Measurements from ENCODE around the gene FAM89B. TPM values are rescaled to one million over a fixed set of nuclear protein-coding genes. Genes with fewer than 3 reads are reported as not detected.

FAM89B gene
- total RNA-seq, 3 donors from 2014 or later = 26.4 to 61.2 (median 28.5) TPM

- Histone ChIP-seq H3K9me3 (no peaks in the 10 kb centered on the region), H3K4me1 (ENCODE audit: low read depth) (peaks cover 25% of the 10 kb centered on the region), H3K4me3 (peak within 1 kb of the TSS; percentile 17), H3K36me3 (ENCODE audit: low read depth) (no peaks in the 10 kb centered on the region)
- DNase-seq (peak; percentile 63 to 79 (median 77)), ATAC-seq (peak; percentile 69)
- intact Hi-C loops (cut with DNase I, micrococcal nuclease) = no loop called here
- TF ChIP-seq CTCF (IDR thresholded peaks at IDR 0.05) = peak; percentile 6
Observed at GRCh38 chr11:65558002-65558929, 14.1 kb upstream of the FAM89B start, which contains the start of gene LTBP3. TSS of gene LTBP3 (minus strand) at chr11:65558359. CDS start at chr11:65557959, 400 bp downstream.

GRCh38 chr11:65558930-65559509, 13.3 kb upstream of the FAM89B start:
- H3K36me3 ChIP-seq (ENCODE audit: low read depth) = no peaks in the 10 kb centered on the region
- H3K4me1 ChIP-seq (ENCODE audit: low read depth) = peaks cover 25% of the 10 kb centered on the region
- no peaks in the 10 kb centered on the region for H3K9me3 ChIP-seq
- no peak for TF ChIP-seq CTCF (IDR thresholded peaks at IDR 0.05)
- intact Hi-C loops (cut with DNase I, micrococcal nuclease) = no loop called here
- no peak overlapping the region for H3K4me3 ChIP-seq
- peak; percentile 2 for ATAC-seq
- DNase-seq = peak; percentile 38 to 75 (median 66)

- H3K9me3 ChIP-seq = no peaks in the 10 kb centered on the region
- no peak for DNase-seq
- intact Hi-C loops (cut with DNase I, micrococcal nuclease) = no loop called here
- no peak for TF ChIP-seq CTCF (IDR thresholded peaks at IDR 0.05)
- ATAC-seq = no peak
- H3K4me1 ChIP-seq (ENCODE audit: low read depth) = peaks cover 25% of the 10 kb centered on the region
- H3K4me3 ChIP-seq = no peak overlapping the region
- no peaks in the 10 kb centered on the region for H3K36me3 ChIP-seq (ENCODE audit: low read depth)
Observed at GRCh38 chr11:65559535-65559934, 12.8 kb upstream of the FAM89B start.

GRCh38 chr11:65559951-65560537, 12.3 kb upstream of the FAM89B start:
- no peaks in the 10 kb centered on the region for H3K9me3 ChIP-seq
- H3K4me1 ChIP-seq (ENCODE audit: low read depth) = peaks cover 25% of the 10 kb centered on the region
- no peak overlapping the region for H3K4me3 ChIP-seq
- ATAC-seq (peak; percentile 58), DNase-seq (peak in 1 of 3 donors; percentile 56)
- TF ChIP-seq CTCF (IDR thresholded peaks at IDR 0.05) = no peak
- intact Hi-C loops (cut with DNase I, micrococcal nuclease) = no loop called here
- H3K36me3 ChIP-seq (ENCODE audit: low read depth) = no peaks in the 10 kb centered on the region

GRCh38 chr11:65560555-65561418, 11.6 kb upstream of the FAM89B start:
- Histone ChIP-seq H3K9me3 (no peaks in the 10 kb centered on the region), H3K4me1 (ENCODE audit: low read depth) (peaks cover 22% of the 10 kb centered on the region), H3K4me3 (no peak overlapping the region), H3K36me3 (ENCODE audit: low read depth) (no peaks in the 10 kb centered on the region)
- intact Hi-C loops (cut with DNase I, micrococcal nuclease) = no loop called here
- DNase-seq = peak in 2 of 3 donors; percentile 65 to 67
- no peak for TF ChIP-seq CTCF (IDR thresholded peaks at IDR 0.05)
- peak; percentile 13 for ATAC-seq

All from mucosa of descending colon (tissue), 3 donors.